NCI-H748 (cell line): Measurements from ENCODE around the gene HMCN1.
"Not testable (repeated sequence)": the region's sequence is repeated elsewhere in the genome, so short reads cannot be mapped to it uniquely, and the experiment has no call there.

Source experiments
- DNase-seq: peaks from one replicate; lab custom pipeline; 2025; ENCODE audit not compliant: unreplicated experiment; lab: John Stamatoyannopoulos, UW

Gene HMCN1

DNA sequence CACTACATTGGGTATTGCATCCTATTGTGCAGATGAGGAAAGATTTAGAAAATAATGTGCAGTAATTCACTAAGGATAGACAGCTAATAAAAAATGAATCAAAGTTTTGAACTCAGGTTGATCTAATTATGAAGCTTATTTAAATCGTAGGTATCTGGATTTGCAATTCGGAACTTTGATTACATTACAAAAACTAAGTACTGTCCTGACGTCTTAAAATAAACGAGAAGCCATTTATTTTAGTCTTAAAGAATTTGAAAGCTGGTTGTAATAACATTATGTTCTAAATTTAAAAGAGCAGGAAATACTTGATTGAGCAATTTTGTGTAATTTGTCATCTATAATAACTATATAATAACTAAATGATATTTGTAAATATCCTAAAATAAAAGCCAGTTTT is 404.9 kb downstream of the HMCN1 start:
- DNase-seq = no peak

- no peak for DNase-seq
Measured at GRCh38 chr1:186139701-186140100, 405.5 kb downstream of the HMCN1 start.

GRCh38 chr1:186142159-186142558 is 408.0 kb downstream of the HMCN1 start:
- DNase-seq = no peak

DNA sequence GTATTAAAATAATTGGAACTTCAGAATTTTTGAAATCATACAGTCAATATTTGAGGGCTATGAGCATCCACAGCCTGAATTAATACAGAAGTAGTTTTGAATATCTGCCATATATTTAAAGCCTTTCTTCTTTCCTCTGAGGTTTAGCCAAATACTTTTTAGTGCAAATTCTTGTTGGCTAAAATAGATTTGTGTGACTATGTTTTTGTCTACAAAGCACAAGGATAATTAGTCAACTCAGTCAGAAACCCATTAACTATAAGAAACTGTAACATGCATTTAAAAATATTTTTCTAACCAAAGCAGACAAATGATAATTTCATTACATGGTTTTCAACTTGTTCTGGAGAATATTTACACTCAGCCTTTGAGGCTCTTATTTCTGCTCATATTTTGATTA is 408.7 kb downstream of the HMCN1 start:
- no peak for DNase-seq

DNA sequence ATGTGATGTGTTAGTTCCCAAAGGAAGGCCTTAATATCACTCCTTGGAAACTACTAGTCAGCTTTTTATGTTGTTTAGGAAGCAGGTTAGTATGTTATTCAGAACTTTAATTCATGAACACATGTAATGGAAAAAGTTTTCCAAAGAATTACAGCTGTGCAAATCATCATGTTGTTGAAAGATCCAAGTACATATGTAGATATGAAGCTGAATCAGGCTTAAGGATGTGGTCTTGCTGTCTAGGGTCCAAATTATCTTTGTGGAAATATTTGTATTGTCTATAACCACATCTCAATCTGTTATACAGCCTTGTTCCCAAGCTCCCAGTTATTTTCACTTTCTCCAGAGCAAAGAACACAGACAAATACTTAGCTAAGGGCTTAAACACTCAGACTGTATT is 409.3 kb downstream of the HMCN1 start:
- DNase-seq = no peak

DNA sequence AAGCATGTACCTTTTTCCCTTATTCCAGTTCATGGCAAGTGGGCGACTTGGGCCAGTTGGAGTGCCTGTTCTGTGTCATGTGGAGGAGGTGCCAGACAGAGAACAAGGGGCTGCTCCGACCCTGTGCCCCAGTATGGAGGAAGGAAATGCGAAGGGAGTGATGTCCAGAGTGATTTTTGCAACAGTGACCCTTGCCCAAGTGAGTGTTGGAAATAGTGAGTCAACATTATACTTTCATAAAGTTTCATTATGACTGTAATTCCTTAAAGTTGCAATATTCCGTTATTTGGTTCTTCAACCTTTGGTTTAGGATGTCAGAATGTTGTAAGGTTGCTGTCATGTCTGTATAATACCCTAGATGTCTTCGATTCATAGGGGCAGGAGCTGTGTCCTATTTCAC is 410.3 kb downstream of the HMCN1 start:
- no peak for DNase-seq

DNA sequence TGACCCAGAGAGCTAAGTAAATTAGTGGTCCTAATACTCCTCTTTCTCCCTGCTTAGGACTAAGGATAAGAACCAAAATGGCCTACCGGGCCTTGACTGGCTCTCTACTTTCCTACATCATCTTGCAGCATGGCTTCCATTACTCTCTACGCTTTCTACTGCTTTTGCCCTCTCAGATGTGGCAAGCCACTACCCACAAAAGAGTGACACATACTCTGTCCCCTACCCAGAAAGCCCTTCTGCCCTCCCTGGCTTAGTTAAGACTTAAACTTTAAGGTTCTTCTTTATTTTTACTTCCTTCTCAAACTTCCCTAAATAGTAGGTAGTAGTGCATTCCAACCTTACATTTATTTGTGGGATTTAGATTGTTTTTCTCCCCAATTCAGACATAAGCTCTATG is 412.8 kb downstream of the HMCN1 start:
- no peak for DNase-seq

DNA sequence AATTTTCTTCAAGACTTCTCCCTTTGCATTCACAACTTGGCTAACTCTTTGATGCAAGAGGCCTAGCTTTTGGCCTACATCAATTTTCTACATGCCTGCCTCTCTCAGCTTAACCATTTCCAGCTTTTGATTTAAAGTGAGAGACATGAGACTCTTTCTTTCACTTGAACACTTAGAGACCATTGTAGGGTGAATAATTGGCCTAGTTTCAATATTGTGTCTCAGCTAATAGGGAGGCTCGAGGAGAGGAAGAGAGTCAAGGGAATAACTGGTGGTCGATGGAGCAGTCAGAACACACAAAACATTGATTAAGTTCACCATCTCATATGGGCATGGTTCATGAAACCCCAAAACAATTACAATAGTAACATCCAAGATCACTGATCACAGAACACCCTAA is 415.4 kb downstream of the HMCN1 start:
- no peak for DNase-seq

DNA sequence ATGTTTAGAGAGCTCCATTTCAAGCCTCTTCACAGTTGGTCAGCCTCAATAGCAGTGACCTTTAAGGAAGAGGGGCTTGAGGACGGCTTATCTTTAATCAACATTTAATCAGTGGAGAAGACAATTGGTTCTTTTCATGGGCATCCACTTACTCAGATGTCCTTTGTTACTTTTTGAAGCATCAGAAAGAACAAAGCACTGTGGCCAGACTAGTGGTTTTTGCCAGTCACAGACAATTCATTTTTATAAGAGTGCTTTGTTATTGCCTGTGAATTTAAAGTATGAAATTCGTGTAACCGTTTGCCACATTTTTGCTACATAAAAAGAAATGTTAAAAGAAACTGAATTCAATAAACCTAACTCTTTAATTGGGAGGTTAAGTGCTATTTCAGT is 418.0 kb downstream of the HMCN1 start:
- no peak for DNase-seq

- no peak for DNase-seq
Measured at GRCh38 chr1:186152620-186153239, 418.5 kb downstream of the HMCN1 start.

- DNase-seq = no peak
Measured at GRCh38 chr1:186154651-186155050, 420.5 kb downstream of the HMCN1 start.

DNA sequence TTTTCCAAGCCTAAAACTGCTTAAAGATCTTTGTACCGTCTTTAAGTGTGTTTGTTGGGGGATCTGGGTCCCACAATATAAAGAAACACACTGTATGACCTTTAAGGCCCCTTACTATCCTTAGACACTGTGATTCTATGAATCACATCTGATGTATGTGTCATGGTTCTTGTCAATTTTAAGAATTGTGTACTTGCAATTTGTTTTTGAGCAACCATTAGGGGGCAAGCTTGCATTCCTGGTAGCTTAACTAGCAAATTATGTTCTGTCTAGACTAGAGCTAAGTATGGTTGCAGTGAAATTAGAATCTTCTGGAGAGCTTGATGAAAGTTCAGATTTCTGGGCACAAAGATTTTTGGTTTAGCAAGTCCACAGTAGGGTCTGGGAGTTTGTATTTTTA is 421.4 kb downstream of the HMCN1 start:
- DNase-seq = peak; percentile 3

- DNase-seq = not testable (repeated sequence)
Measured at GRCh38 chr1:186162895-186163294, 428.7 kb downstream of the HMCN1 start.

DNA sequence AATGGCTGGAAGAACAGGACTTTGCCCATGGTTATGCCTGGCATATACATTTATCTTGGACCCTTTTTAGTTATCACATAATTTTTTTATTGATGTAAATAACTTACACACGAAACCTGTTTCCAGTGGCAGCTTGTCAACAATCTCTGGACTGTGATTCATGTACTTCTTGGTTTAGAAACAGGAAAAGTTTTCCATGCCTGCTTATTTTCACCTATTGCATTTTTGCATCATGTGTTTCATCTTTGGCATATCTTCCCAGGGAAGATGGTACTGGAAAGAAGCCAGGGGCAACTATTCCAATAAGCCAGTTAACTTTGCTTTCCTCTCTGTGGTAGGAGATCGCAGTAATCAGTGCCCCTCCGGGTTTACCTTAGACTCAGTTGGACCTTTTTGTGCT is 430.6 kb downstream of the HMCN1 start:
- DNase-seq = no peak

DNA sequence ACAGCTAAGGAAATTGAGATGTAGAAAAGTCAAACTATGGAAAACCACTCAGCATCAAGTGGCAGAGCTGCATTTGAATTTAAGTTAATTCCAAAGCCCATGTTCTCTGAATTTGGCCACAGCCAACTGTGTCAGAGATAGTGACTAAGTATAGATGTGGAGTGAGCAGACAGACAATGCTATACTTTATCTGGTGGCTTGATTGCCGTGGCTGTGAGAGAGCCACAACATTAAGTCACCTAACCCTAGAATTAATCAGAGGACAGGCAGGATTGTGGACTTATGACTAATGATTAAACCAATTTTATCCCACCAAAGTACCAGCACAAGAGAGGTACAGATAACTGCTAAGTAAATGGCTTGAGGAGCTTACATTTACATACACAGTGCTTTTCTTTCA is 431.1 kb downstream of the HMCN1 start:
- DNase-seq = no peak

- DNase-seq = no peak
Measured at GRCh38 chr1:186167096-186167668, 433.0 kb downstream of the HMCN1 start.

GRCh38 chr1:186175588-186175987 is 441.4 kb downstream of the HMCN1 start:
- DNase-seq = no peak

DNA sequence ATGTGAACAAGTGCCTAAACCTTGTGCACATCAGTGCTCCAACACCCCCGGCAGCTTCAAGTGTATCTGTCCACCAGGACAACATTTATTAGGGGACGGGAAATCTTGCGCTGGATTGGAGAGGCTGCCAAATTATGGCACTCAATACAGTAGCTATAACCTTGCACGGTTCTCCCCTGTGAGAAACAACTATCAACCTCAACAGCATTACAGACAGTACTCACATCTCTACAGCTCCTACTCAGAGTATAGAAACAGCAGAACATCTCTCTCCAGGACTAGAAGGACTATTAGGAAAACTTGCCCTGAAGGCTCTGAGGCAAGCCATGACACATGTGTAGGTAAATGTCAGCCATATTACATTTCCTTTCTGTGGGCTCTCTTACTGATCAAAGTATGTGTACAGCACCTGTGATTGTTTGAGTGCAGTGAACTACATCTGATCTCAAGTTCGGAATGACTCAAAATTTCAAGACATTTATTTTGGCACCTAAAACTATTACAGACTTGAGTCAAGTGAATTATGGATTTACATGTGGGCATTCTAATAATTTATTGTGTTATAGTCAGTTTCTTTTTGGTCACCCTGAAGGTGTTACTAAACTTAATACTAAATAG is 444.3 kb downstream of the HMCN1 start:
- no peak for DNase-seq

- DNase-seq = peak; percentile 41
Measured at GRCh38 chr1:186179231-186179630, 445.0 kb downstream of the HMCN1 start.

- DNase-seq = no peak
Measured at GRCh38 chr1:186183219-186183618, 449.0 kb downstream of the HMCN1 start.

DNA sequence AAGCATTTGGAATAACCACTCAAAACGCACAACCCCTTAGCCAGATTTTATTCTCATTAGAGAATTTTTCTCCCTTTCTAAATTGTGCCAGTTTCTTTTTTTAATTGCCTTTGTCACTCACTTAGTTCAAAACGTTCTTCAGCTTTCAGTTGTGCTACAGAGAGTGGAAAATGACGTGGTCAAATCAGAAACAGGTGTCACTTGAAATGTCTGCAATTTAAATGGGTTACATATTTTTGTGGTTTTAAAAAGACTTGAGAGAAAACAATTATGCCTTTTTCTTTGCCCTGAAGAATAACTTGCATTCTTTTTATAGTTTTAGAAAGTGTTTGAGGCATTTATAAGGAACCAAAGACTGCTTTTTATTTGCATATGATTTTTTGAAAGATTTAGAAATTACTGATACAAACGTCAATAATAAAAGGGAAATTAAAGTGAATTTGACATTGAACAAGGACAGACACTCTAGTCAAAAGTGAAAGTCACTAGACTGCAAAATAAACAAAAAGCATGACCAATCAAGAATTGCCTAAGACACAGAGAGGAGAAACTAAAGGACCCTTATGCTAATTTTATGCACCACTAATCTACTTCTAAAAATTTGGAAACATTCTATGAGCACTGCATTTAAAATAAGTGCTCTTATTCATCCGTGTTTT is 449.9 kb downstream of the HMCN1 start:
- DNase-seq = no peak

- not testable (repeated sequence) for DNase-seq
Measured at GRCh38 chr1:186186251-186186650, 452.1 kb downstream of the HMCN1 start.
